Endothelial cell of umbilical vein (primary cell): ENCODE data around the gene ZNF593. TPM values are rescaled to one million over a fixed set of nuclear protein-coding genes. Genes with fewer than 3 reads are reported as not detected.

ENCODE experiments used
- BruUV-seq: library from RNA; stranded (reverse); fragments of 400-500 nt; replicated peaks from 2 replicates; lab custom pipeline; 2021; lab: Mats Ljungman, UMichigan
- CTCF ChIA-PET: fragments of 300-600, 350-600 bp; sonication (Branson Sonifier 250); formaldehyde crosslinking; loops from one replicate; lab custom pipeline; 2021; ENCODE audit warnings: antibody characterized with exemption, inconsistent platforms; lab: Charles Lee
- POLR2A ChIA-PET: fragments of 300-600, 350-600 bp; sonication (Branson Sonifier 250); formaldehyde crosslinking; loops from one replicate; lab custom pipeline; 2021; ENCODE audit warnings: antibody characterized with exemption, inconsistent platforms; lab: Charles Lee
- DNase-seq: peaks from one replicate; pipeline ENCODE4 v3.0.0-alpha.2; 2011; ENCODE audit warnings: low read depth, low spot score
- FAIRE-seq: peaks from 2 replicates; lab custom pipeline; 2011; peaks lifted over from hg19 to GRCh38; lab: Jason Lieb, UNC
- H2AFZ ChIP-seq: 2 replicates; pipeline ENCODE4 v1.6.0; 2012; ENCODE audit warnings: low read depth, low read length, control low read depth, inconsistent platforms
- H3K27ac ChIP-seq: 2 replicates; pipeline ENCODE4 v1.5.1; 2011; ENCODE audit warnings: low read depth, mild to moderate bottlenecking, control low read depth, low read length, moderate library complexity; ENCODE audit not compliant: insufficient read depth
- H3K27me3 ChIP-seq, 2 experiments: 2 replicates each; pipeline versions ENCODE4 v1.6.0 to v1.6.1; 2011; ENCODE audit warnings: low read length in 2 of 2, mixed read lengths in 1 of 2; ENCODE audit not compliant: control insufficient read depth in 2 of 2, insufficient read depth in 2 of 2
- H3K36me3 ChIP-seq, 2 experiments: 2 replicates in 1 of 2; 3 replicates in 1 of 2; pipeline ENCODE4 v1.5.1; 2011; ENCODE audit warnings: low read length in 2 of 2, mild to moderate bottlenecking in 1 of 2, moderate library complexity in 1 of 2; ENCODE audit not compliant: control insufficient read depth in 2 of 2, insufficient read depth in 2 of 2; ENCODE audit errors: extremely low read depth in 1 of 2
- H3K4me1 ChIP-seq: 3 replicates; pipeline ENCODE4 v1.5.1; 2011; ENCODE audit warnings: mild to moderate bottlenecking, low read length; ENCODE audit not compliant: control insufficient read depth, insufficient read depth; ENCODE audit errors: extremely low read depth
- H3K4me2 ChIP-seq: 2 replicates; pipeline ENCODE4 v1.6.1; 2011; ENCODE audit warnings: low read length, control low read depth, mixed read lengths; ENCODE audit not compliant: insufficient read depth
- H3K4me3 ChIP-seq, 3 experiments: fragments of 200-600 bp in 1 of 3; sonication (generic), shearing (Covaris generic) in 1 of 3; replicated peaks in 1 of 3; 2 replicates each; pipeline ENCODE4 v1.5.1; 2011 to 2016; ENCODE audit warnings: control low read depth in 3 of 3, low read length in 3 of 3, mild to moderate bottlenecking in 2 of 3, inconsistent platforms in 1 of 3, low read depth in 1 of 3, moderate library complexity in 1 of 3; ENCODE audit not compliant: insufficient read depth in 1 of 3
- H3K79me2 ChIP-seq: 2 replicates; pipeline ENCODE4 v1.6.0; 2012; ENCODE audit warnings: low read length, inconsistent platforms; ENCODE audit not compliant: control insufficient read depth, insufficient read depth
- H3K9ac ChIP-seq: replicated peaks from 2 replicates; pipeline ENCODE3; 2011; ENCODE audit warnings: low read length, control low read depth; ENCODE audit not compliant: insufficient read depth; ENCODE audit errors: extremely low read depth
- H3K9me1 ChIP-seq: replicated peaks from 3 replicates; pipeline ENCODE4 v1.6.0; 2011; ENCODE audit warnings: mild to moderate bottlenecking, low read length; ENCODE audit not compliant: control insufficient read depth, insufficient read depth; ENCODE audit errors: extremely low read depth
- H3K9me3 ChIP-seq: replicated peaks from 2 replicates; pipeline ENCODE4 v1.5.1; 2012; ENCODE audit warnings: low read length, inconsistent platforms; ENCODE audit not compliant: control insufficient read depth, insufficient read depth
- H4K20me1 ChIP-seq: replicated peaks from 2 replicates; pipeline ENCODE3; 2011; ENCODE audit warnings: mild to moderate bottlenecking, low read length; ENCODE audit not compliant: control insufficient read depth, insufficient read depth; ENCODE audit errors: extremely low read depth
- CTCF ChIP-seq, 2 donors: IDR thresholded peaks; 1 replicate in 1 of 2; 2 replicates in 1 of 2; pipeline ENCODE4 v1.5.1; 2011; ENCODE audit warnings: low read length in 2 of 2, mild to moderate bottlenecking in 2 of 2, moderate library complexity in 2 of 2, control low read depth in 1 of 2, inconsistent platforms in 1 of 2, low read depth in 1 of 2; ENCODE audit not compliant: insufficient read depth in 1 of 2; ENCODE audit errors: extremely low read depth in 1 of 2
- EZH2 ChIP-seq: IDR thresholded peaks from 2 replicates; pipeline ENCODE4 v1.6.1; 2012; ENCODE audit warnings: borderline replicate concordance, low read depth, mild to moderate bottlenecking, moderate library complexity, low read length, inconsistent platforms; ENCODE audit not compliant: severe bottlenecking
- FOS ChIP-seq: IDR thresholded peaks from 2 replicates; pipeline ENCODE4 v1.6.1; 2011; ENCODE audit warnings: mild to moderate bottlenecking, low read length, moderate library complexity, borderline replicate concordance; ENCODE audit not compliant: insufficient read depth
- JUN ChIP-seq: IDR thresholded peaks from 2 replicates; pipeline ENCODE4 v1.6.1; 2011; ENCODE audit warnings: borderline replicate concordance, low read depth; ENCODE audit not compliant: insufficient read length, insufficient read depth
- MAX ChIP-seq: IDR thresholded peaks from 2 replicates; pipeline ENCODE4 v1.6.1; 2011; ENCODE audit not compliant: insufficient read depth, insufficient read length
- POLR2A ChIP-seq: IDR thresholded peaks from 2 replicates; pipeline ENCODE4 v1.6.1; 2012; ENCODE audit warnings: low read depth, mild to moderate bottlenecking, control low read depth, low read length
- dilution Hi-C: fragments of 300-500 bp; cut with MboI; formaldehyde crosslinking; loops from one replicate; pipeline ENCODE4 v1.15.0; 2019; ENCODE audit warnings: low sequenced_read_pairs; ENCODE audit not compliant: extremely low pct_ligation_motif_present
- intact Hi-C: fragments of 100-400 bp; cut with micrococcal nuclease; formaldehyde crosslinking; loops from one replicate; pipeline ENCODE4 v1.10.0; 2022
- polyA plus RNA-seq, 4 experiments: library from polyadenylated mRNA; depleted of rRNA in 3 of 4; stranded (reverse) in 3 of 4; unstranded in 1 of 4; fragments of >200 nt; gene quantifications; 2 replicates each; pipeline versions ENCODE4 v1.2.1 to v1.2.3, GENCODE V29; 2011 to 2012; ENCODE audit warnings: missing spikeins in 1 of 4
- total RNA-seq: library from RNA; stranded (reverse); gene quantifications from 2 replicates; pipeline ENCODE4 v1.2.3, GENCODE V29; 2021

Gene ZNF593
- total and polyA plus RNA-seq, 2 donors (not counting 3 experiments of a cell fraction or from before 2014, with no cell fraction given), result 30.5 to 71.0 TPM

- no peak overlapping the region for H3K9ac ChIP-seq
- H3K9me1 ChIP-seq, result no peaks in the 10 kb centered on the region
- H4K20me1 ChIP-seq, result no peaks in the 10 kb centered on the region
- POLR2A ChIA-PET, result no interaction called here
- H3K4me1 ChIP-seq, result no peaks in the 10 kb centered on the region
- H3K79me2 ChIP-seq, result no peaks in the 10 kb centered on the region
- H2AFZ ChIP-seq, result no peak overlapping the region
- FAIRE-seq, result no peak
- BruUV-seq, result no TSS peak
- peaks cover 0 to 5% of the 10 kb centered on the region in 2 experiments for H3K27me3 ChIP-seq
- no peaks in the 10 kb centered on the region for H3K36me3 ChIP-seq
- H3K4me2 ChIP-seq, result no peak overlapping the region
- DNase-seq, result no peak
- H3K27ac ChIP-seq, result no peak overlapping the region
- TF ChIP-seq JUN, result no peak
- no peak for TF ChIP-seq EZH2
- no peak for TF ChIP-seq MAX
- no peak for TF ChIP-seq FOS
- no peak for TF ChIP-seq POLR2A
- no peak for TF ChIP-seq CTCF (IDR thresholded peaks at IDR 0.05; ENCODE audit: extremely low read depth in 1 of 2, insufficient read depth in 1 of 2, low read depth in 1 of 2, low read length in 2 of 2)
- no peak overlapping the region for H3K4me3 ChIP-seq
- dilution Hi-C loops, result no loop called here
- H3K9me3 ChIP-seq, result no peaks in the 10 kb centered on the region
- intact Hi-C loops, result no loop called here
- CTCF ChIA-PET, result interaction anchor here (1.7 to 2.6 kb wide), 2 partner anchors 22 to 130 kb away, joined by 5 to 12 read pairs; partner anchors contain the start of genes C1orf232 and ZNF593
Measured at GRCh38 chr1:26191739-26192138, 22.0 kb downstream of the ZNF593 start.

- POLR2A ChIA-PET, result no interaction called here
- dilution Hi-C loops (no loop called here), intact Hi-C loops (no loop called here)
- H3K4me2 ChIP-seq, result no peak overlapping the region
- CTCF ChIA-PET, result interaction anchor here (0.7 to 1.1 kb wide), 2 partner anchors 222 to 1188 kb away, joined by 3 read pairs; no protein-coding TSS in a partner anchor
- H3K27me3 ChIP-seq, result peaks cover 0 to 5% of the 10 kb centered on the region in 2 experiments
- TF ChIP-seq FOS (no peak), POLR2A (no peak), JUN (no peak), CTCF (IDR thresholded peaks at IDR 0.05; ENCODE audit: extremely low read depth in 1 of 2, insufficient read depth in 1 of 2, low read depth in 1 of 2, low read length in 2 of 2) (no peak)
- no peaks in the 10 kb centered on the region for H3K9me1 ChIP-seq
- BruUV-seq, result no TSS peak
- FAIRE-seq (no peak), DNase-seq (no peak)
- no peak overlapping the region for H3K9ac ChIP-seq
- no peaks in the 10 kb centered on the region for H3K36me3 ChIP-seq
- no peak overlapping the region for H3K27ac ChIP-seq
- H3K79me2 ChIP-seq, result no peaks in the 10 kb centered on the region
- H4K20me1 ChIP-seq, result no peaks in the 10 kb centered on the region
- no peaks in the 10 kb centered on the region for H3K4me1 ChIP-seq
- no peaks in the 10 kb centered on the region for H3K9me3 ChIP-seq
- H3K4me3 ChIP-seq, result no peak overlapping the region
- no peak overlapping the region for H2AFZ ChIP-seq
Measured at GRCh38 chr1:26195805-26196204, 26.1 kb downstream of the ZNF593 start.
